H1 (cell line): Measurements from ENCODE around the gene UBXN4. TPM values are rescaled to one million over a fixed set of nuclear protein-coding genes. Genes with fewer than 3 reads are reported as not detected.

ENCODE experiments used
- ATF3 ChIP-seq: IDR thresholded peaks from 2 replicates; pipeline ENCODE4 v1.6.1; 2011; ENCODE audit warnings: low read depth, mild to moderate bottlenecking, low read length; ENCODE audit not compliant: insufficient read depth
- FOSL1 ChIP-seq: IDR thresholded peaks from 2 replicates; pipeline ENCODE4 v1.6.1; 2011; ENCODE audit warnings: mild to moderate bottlenecking, low read depth, low read length, moderate library complexity; ENCODE audit not compliant: insufficient read depth
- GABPA ChIP-seq: IDR thresholded peaks from 2 replicates; pipeline ENCODE4 v1.6.1; 2011; ENCODE audit warnings: mild to moderate bottlenecking, low read length, moderate library complexity, borderline replicate concordance; ENCODE audit not compliant: insufficient read depth
- JUN ChIP-seq: IDR thresholded peaks from 2 replicates; pipeline ENCODE4 v1.6.1; 2011; ENCODE audit warnings: low read depth, mild to moderate bottlenecking, improper control_type of control experiment, low read length
- MAFK ChIP-seq: IDR thresholded peaks from 2 replicates; pipeline ENCODE4 v1.6.1; 2012; ENCODE audit warnings: low read depth, mild to moderate bottlenecking, improper control_type of control experiment, low read length
- NANOG ChIP-seq: IDR thresholded peaks from 2 replicates; pipeline ENCODE4 v1.6.1; 2011; ENCODE audit warnings: low read length, low read depth, mild to moderate bottlenecking, inconsistent platforms; ENCODE audit not compliant: insufficient read depth, poor library complexity, severe bottlenecking
- POU5F1 ChIP-seq: IDR thresholded peaks from 2 replicates; pipeline ENCODE4 v1.6.1; 2011; ENCODE audit warnings: low read depth, mild to moderate bottlenecking, low read length, moderate library complexity
- RXRA ChIP-seq: IDR thresholded peaks from 2 replicates; pipeline ENCODE4 v1.6.1; 2011; ENCODE audit warnings: low read depth, mild to moderate bottlenecking, low read length, moderate library complexity; ENCODE audit not compliant: insufficient read depth
- SIN3A ChIP-seq, 2 experiments: IDR thresholded peaks in 1 of 2; conservative IDR thresholded peaks in 1 of 2; 2 replicates each; pipeline ENCODE4 v1.6.1; 2011 to 2012; ENCODE audit warnings: low read length in 2 of 2, improper control_type of control experiment in 1 of 2, low read depth in 1 of 2, mild to moderate bottlenecking in 1 of 2
- ZNF274 ChIP-seq: IDR thresholded peaks from 2 replicates; pipeline ENCODE4 v1.7.0; 2012; ENCODE audit warnings: low read length, borderline replicate concordance; ENCODE audit errors: extremely low read depth
- polyA plus RNA-seq, 7 experiments: library from polyadenylated mRNA; depleted of rRNA in 3 of 7; stranded (reverse) in 5 of 7; unstranded in 2 of 7; fragments of >200 nt in 5 of 7; fragments of 200-250 nt in 2 of 7; gene quantifications; 1 replicate in 5 of 7; 2 replicates in 1 of 7; 4 replicates in 1 of 7; pipeline versions ENCODE4 v1.2.1 to v1.2.3, GENCODE V29; 2011 to 2013; ENCODE audit warnings: missing spikeins in 2 of 7, mixed read lengths in 2 of 7
- total RNA-seq: library from RNA; stranded (reverse); fragmentation: NEBNext Ultra II Directional; extraction: Animal tissue kit (Norgen Biotek cat#: 25700); gene quantifications from 2 replicates; pipeline ENCODE4 v1.2.1, GENCODE V29; 2021

Gene UBXN4
- total and polyA plus RNA-seq, 2 of the 8 experiments (the other 6 are each of a cell fraction or from before 2014, with no cell fraction given), result 20.1 to 64.2 TPM

GRCh38 chr2:135698838-135699237, 42.8 kb upstream of the UBXN4 start (continued):
- TF ChIP-seq POU5F1 (no peak), FOSL1 (no peak), NANOG (no peak), JUN (no peak), ZNF274 (no peak), SIN3A (conservative IDR thresholded peaks at IDR 0.05 in 1 of 2, IDR thresholded peaks at IDR 0.05 in 1 of 2; ENCODE audit: low read depth in 1 of 2, low read length in 2 of 2) (no peak), MAFK (no peak), GABPA (no peak), ATF3 (no peak), RXRA (no peak)
- TF ChIP-seq, all 59 proteins: peak for 0
